ENCODE data around the gene PTPN22.

Gene PTPN22

GRCh38 chr1:113850127-113850796, 21.2 kb downstream of the PTPN22 start:
- DNase-seq, result no peak
- ATAC-seq, result no peak

- DNase-seq (no peak), ATAC-seq (no peak)
Observed at GRCh38 chr1:113849072-113849471, 22.4 kb downstream of the PTPN22 start.

GRCh38 chr1:113846391-113847035, 25.0 kb downstream of the PTPN22 start:
- ATAC-seq (no peak), DNase-seq (no peak)

GRCh38 chr1:113836534-113836933, 35.0 kb downstream of the PTPN22 start:
- DNase-seq (no peak), ATAC-seq (no peak)

GRCh38 chr1:113835686-113836290, 35.7 kb downstream of the PTPN22 start:
- DNase-seq (no peak), ATAC-seq (no peak)

- ATAC-seq, result no peak
- DNase-seq, result no peak
Observed at GRCh38 chr1:113834716-113835115, 36.8 kb downstream of the PTPN22 start.

GRCh38 chr1:113830039-113830438, 41.5 kb downstream of the PTPN22 start:
- no peak for DNase-seq
- no peak for ATAC-seq

GRCh38 chr1:113821916-113822315, 49.6 kb downstream of the PTPN22 start:
- DNase-seq (no peak), ATAC-seq (no peak)

GRCh38 chr1:113818578-113818977, 52.9 kb downstream of the PTPN22 start:
- DNase-seq, result no peak
- ATAC-seq, result no peak

- ATAC-seq (no peak), DNase-seq (no peak)
Observed at GRCh38 chr1:113813218-113813617, 58.3 kb downstream of the PTPN22 start.

GRCh38 chr1:113812661-113813135, 58.8 kb downstream of the PTPN22 start:
- DNase-seq (peak; percentile 32), ATAC-seq (no peak)

- ATAC-seq (peak; percentile 98), DNase-seq (peak; percentile 96)
Observed at GRCh38 chr1:113811888-113812660, 59.4 kb downstream of the PTPN22 start, which contains the start of gene RSBN1. TSS of gene RSBN1 (minus strand) at chr1:113812476. CDS start at chr1:113812412, 64 bp downstream.

- DNase-seq (peak; percentile 58), ATAC-seq (no peak)
Observed at GRCh38 chr1:113811156-113811887, 60.2 kb downstream of the PTPN22 start.

- no peak for DNase-seq
- no peak for ATAC-seq
Observed at GRCh38 chr1:113809670-113810602, 61.6 kb downstream of the PTPN22 start.

- no peak for DNase-seq
- no peak for ATAC-seq
Observed at GRCh38 chr1:113808450-113809195, 62.9 kb downstream of the PTPN22 start.

GRCh38 chr1:113805639-113806038, 65.9 kb downstream of the PTPN22 start:
- no peak for ATAC-seq
- no peak for DNase-seq

- no peak for ATAC-seq
- no peak for DNase-seq
Observed at GRCh38 chr1:113805256-113805531, 66.3 kb downstream of the PTPN22 start.

GRCh38 chr1:113804421-113805255, 66.9 kb downstream of the PTPN22 start:
- DNase-seq, result no peak
- ATAC-seq, result peak; percentile 38

- no peak for DNase-seq
- peak; percentile 54 for ATAC-seq
Observed at GRCh38 chr1:113802367-113803007, 69.0 kb downstream of the PTPN22 start.
